ENCODE measurements around the gene RPL26. TPM values are rescaled to one million over a fixed set of nuclear protein-coding genes. Genes with fewer than 3 reads are reported as not detected.
A peak's percentile ranks its signal among the peaks of the same experiment; 100 is the strongest.
"Not testable (repeated sequence)": the region's sequence is repeated elsewhere in the genome, so short reads cannot be mapped to it uniquely, and the experiment has no call there.

RPL26 gene
- total RNA-seq, 1 donor, result 2,089 TPM

- H3K4me2 ChIP-seq (ENCODE audit: insufficient read depth, low read length), result peak overlapping the region; percentile 87
- H2AFZ ChIP-seq (ENCODE audit: low read length), result peak overlapping the region; percentile 49
- peaks cover 22% of the 10 kb centered on the region for H4K20me1 ChIP-seq (ENCODE audit: insufficient read depth, low read length)
- H3K27me3 ChIP-seq (ENCODE audit: insufficient read depth, low read length), result no peaks in the 10 kb centered on the region
- H3K9me3 ChIP-seq (ENCODE audit: low read depth, low read length), result no peaks in the 10 kb centered on the region
- no peak for TF ChIP-seq CTCF (IDR thresholded peaks at IDR 0.05; ENCODE audit: extremely low read depth, low read depth, low read length)
- peaks cover 34% of the 10 kb centered on the region for H3K4me1 ChIP-seq (ENCODE audit: insufficient read depth, low read length)
- peak overlapping the region; percentile 72 for H3K27ac ChIP-seq (ENCODE audit: low read depth, low read length)
- H3K4me3 ChIP-seq (ENCODE audit: insufficient read depth, low read length), result no peak overlapping the region
- peaks cover 20% of the 10 kb centered on the region for H3K36me3 ChIP-seq (ENCODE audit: insufficient read depth, low read length)
- H3K79me2 ChIP-seq (ENCODE audit: insufficient read depth, low read length), result peaks cover 31% of the 10 kb centered on the region
- DNase-seq (ENCODE audit: insufficient read length, low spot score, missing footprints), result peak; percentile 91
Measured at GRCh38 chr17:8384801-8385378, 1.9 kb upstream of the RPL26 start.

GRCh38 chr17:8382880-8383142 is 182 bp downstream of the RPL26 start:
- DNase-seq (ENCODE audit: insufficient read length, low spot score, missing footprints), result no peak
- peaks cover 30% of the 10 kb centered on the region for H4K20me1 ChIP-seq (ENCODE audit: insufficient read depth, low read length)
- no peaks in the 10 kb centered on the region for H3K27me3 ChIP-seq (ENCODE audit: insufficient read depth, low read length)
- H3K4me1 ChIP-seq (ENCODE audit: insufficient read depth, low read length), result peaks cover 34% of the 10 kb centered on the region
- H3K4me3 ChIP-seq (ENCODE audit: insufficient read depth, low read length), result peak overlapping the region; percentile 91
- peak overlapping the region; percentile 72 for H2AFZ ChIP-seq (ENCODE audit: low read length)
- TF ChIP-seq CTCF (IDR thresholded peaks at IDR 0.05; ENCODE audit: extremely low read depth, low read depth, low read length), result no peak
- peak overlapping the region; percentile 87 for H3K4me2 ChIP-seq (ENCODE audit: insufficient read depth, low read length)
- peaks cover 40% of the 10 kb centered on the region for H3K36me3 ChIP-seq (ENCODE audit: insufficient read depth, low read length)
- peak overlapping the region; percentile 72 for H3K27ac ChIP-seq (ENCODE audit: low read depth, low read length)
- peaks cover 43% of the 10 kb centered on the region for H3K79me2 ChIP-seq (ENCODE audit: insufficient read depth, low read length)
- H3K9me3 ChIP-seq (ENCODE audit: low read depth, low read length), result no peaks in the 10 kb centered on the region

GRCh38 chr17:8382052-8382879 is 727 bp downstream of the RPL26 start:
- Histone ChIP-seq H3K4me3 (ENCODE audit: insufficient read depth, low read length) (peak overlapping the region; percentile 91), H3K27ac (ENCODE audit: low read depth, low read length) (peak overlapping the region; percentile 72), H4K20me1 (ENCODE audit: insufficient read depth, low read length) (peaks cover 30% of the 10 kb centered on the region), H3K9me3 (ENCODE audit: low read depth, low read length) (no peaks in the 10 kb centered on the region), H3K4me1 (ENCODE audit: insufficient read depth, low read length) (peaks cover 34% of the 10 kb centered on the region), H3K36me3 (ENCODE audit: insufficient read depth, low read length) (peaks cover 45% of the 10 kb centered on the region), H2AFZ (ENCODE audit: low read length) (peak overlapping the region; percentile 72), H3K4me2 (ENCODE audit: insufficient read depth, low read length) (peak overlapping the region; percentile 87), H3K27me3 (ENCODE audit: insufficient read depth, low read length) (no peaks in the 10 kb centered on the region), H3K79me2 (ENCODE audit: insufficient read depth, low read length) (peaks cover 43% of the 10 kb centered on the region)
- peak; percentile 85 for DNase-seq (ENCODE audit: insufficient read length, low spot score, missing footprints)
- no peak for TF ChIP-seq CTCF (IDR thresholded peaks at IDR 0.05; ENCODE audit: extremely low read depth, low read depth, low read length)

- Histone ChIP-seq H3K27ac (ENCODE audit: low read depth, low read length) (no peak overlapping the region), H2AFZ (ENCODE audit: low read length) (no peak overlapping the region), H3K27me3 (ENCODE audit: insufficient read depth, low read length) (no peaks in the 10 kb centered on the region), H3K4me1 (ENCODE audit: insufficient read depth, low read length) (peaks cover 39% of the 10 kb centered on the region), H3K4me3 (ENCODE audit: insufficient read depth, low read length) (no peak overlapping the region), H3K79me2 (ENCODE audit: insufficient read depth, low read length) (peaks cover 47% of the 10 kb centered on the region), H3K9me3 (ENCODE audit: low read depth, low read length) (no peaks in the 10 kb centered on the region), H3K36me3 (ENCODE audit: insufficient read depth, low read length) (peaks cover 51% of the 10 kb centered on the region), H3K4me2 (ENCODE audit: insufficient read depth, low read length) (peak overlapping the region; percentile 87), H4K20me1 (ENCODE audit: insufficient read depth, low read length) (peaks cover 30% of the 10 kb centered on the region)
- no peak for TF ChIP-seq CTCF (IDR thresholded peaks at IDR 0.05; ENCODE audit: extremely low read depth, low read depth, low read length)
- no peak for DNase-seq (ENCODE audit: insufficient read length, low spot score, missing footprints)
Measured at GRCh38 chr17:8380049-8380448, 2.9 kb downstream of the RPL26 start.

DNA sequence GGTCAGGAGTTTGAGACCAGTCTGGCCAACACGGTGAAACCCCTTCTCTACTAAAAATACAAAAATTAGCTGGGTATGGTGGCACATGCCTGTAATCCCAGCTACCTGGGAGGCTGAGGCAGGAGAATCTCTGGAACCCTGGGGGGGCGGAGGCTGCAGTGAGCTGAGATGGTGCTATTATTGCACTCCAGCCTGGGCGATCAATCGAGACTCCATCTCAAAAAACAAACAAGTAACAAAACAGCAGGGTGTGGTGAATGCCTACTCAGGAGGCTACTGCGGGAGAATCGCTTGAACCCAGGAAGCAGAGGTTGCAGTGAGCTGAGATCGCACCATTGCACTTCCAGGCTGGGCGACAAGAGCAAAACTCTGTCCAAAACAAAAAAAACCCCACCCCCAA is 4.9 kb downstream of the RPL26 start:
- H3K9me3 ChIP-seq (ENCODE audit: low read depth, low read length); H3K27me3 ChIP-seq (ENCODE audit: insufficient read depth, low read length); H3K27ac ChIP-seq (ENCODE audit: low read depth, low read length); H2AFZ ChIP-seq (ENCODE audit: low read length); H3K4me3 ChIP-seq (ENCODE audit: insufficient read depth, low read length); H3K4me2 ChIP-seq (ENCODE audit: insufficient read depth, low read length); DNase-seq (ENCODE audit: insufficient read length, low spot score, missing footprints): not testable (repeated sequence)
- Histone ChIP-seq H3K4me1 (ENCODE audit: insufficient read depth, low read length) (peaks cover 30% of the 10 kb centered on the region), H4K20me1 (ENCODE audit: insufficient read depth, low read length) (peaks cover 30% of the 10 kb centered on the region), H3K36me3 (ENCODE audit: insufficient read depth, low read length) (peaks cover 51% of the 10 kb centered on the region), H3K79me2 (ENCODE audit: insufficient read depth, low read length) (peaks cover 47% of the 10 kb centered on the region)
